HG03135 (cell line): ENCODE results near the gene EIF2S3.
"Not testable (repeated sequence)": the region's sequence is repeated elsewhere in the genome, so short reads cannot be mapped to it uniquely, and the experiment has no call there.

Experiments
- ATAC-seq: cut with Tn5 transposase; IDR thresholded peaks from one replicate; pipeline ENCODE4 v1.9.1; 2021; ENCODE audit warnings: mild to moderate bottlenecking, moderate library complexity; ENCODE audit not compliant: unreplicated experiment

The EIF2S3 gene

GRCh38 chrX:24049643-24050042 lies 5.1 kb upstream of the EIF2S3 start:
- ATAC-seq: not testable (repeated sequence)

GRCh38 chrX:24050522-24051318 lies 4.0 kb upstream of the EIF2S3 start:
- not testable (repeated sequence) for ATAC-seq

GRCh38 chrX:24055043-24055356 lies 244 bp downstream of the EIF2S3 start:
- ATAC-seq: peak; percentile 7

GRCh38 chrX:24063488-24063887 lies 8.7 kb downstream of the EIF2S3 start:
- ATAC-seq: no peak

GRCh38 chrX:24069877-24070276 lies 15.1 kb downstream of the EIF2S3 start:
- ATAC-seq: no peak

GRCh38 chrX:24079411-24079810 lies 24.7 kb downstream of the EIF2S3 start:
- no peak for ATAC-seq

GRCh38 chrX:24080245-24080644 lies 25.5 kb downstream of the EIF2S3 start:
- ATAC-seq: not testable (repeated sequence)

GRCh38 chrX:24080704-24081103 lies 25.9 kb downstream of the EIF2S3 start:
- ATAC-seq: peak; percentile 46

- no peak for ATAC-seq
Measured at GRCh38 chrX:24081661-24082154, 27.0 kb downstream of the EIF2S3 start.

GRCh38 chrX:24082447-24082846 lies 27.7 kb downstream of the EIF2S3 start:
- no peak for ATAC-seq

GRCh38 chrX:24085101-24085500 lies 30.3 kb downstream of the EIF2S3 start:
- ATAC-seq: no peak

GRCh38 chrX:24090300-24091200 lies 35.8 kb downstream of the EIF2S3 start:
- ATAC-seq: no peak

GRCh38 chrX:24093746-24094145 lies 39.0 kb downstream of the EIF2S3 start:
- ATAC-seq: no peak

- no peak for ATAC-seq
Measured at GRCh38 chrX:24097741-24098260, 43.0 kb downstream of the EIF2S3 start.

- no peak for ATAC-seq
Measured at GRCh38 chrX:24098932-24099331, 44.2 kb downstream of the EIF2S3 start.

GRCh38 chrX:24099394-24099793 lies 44.6 kb downstream of the EIF2S3 start:
- ATAC-seq: no peak

- ATAC-seq: no peak
Measured at GRCh38 chrX:24100713-24101112, 46.0 kb downstream of the EIF2S3 start.

- no peak for ATAC-seq
Measured at GRCh38 chrX:24110069-24110468, 55.3 kb downstream of the EIF2S3 start.

- ATAC-seq: no peak
Measured at GRCh38 chrX:24113181-24113580, 58.4 kb downstream of the EIF2S3 start.

GRCh38 chrX:24117258-24117657 lies 62.5 kb downstream of the EIF2S3 start:
- no peak for ATAC-seq

GRCh38 chrX:24124244-24124799 lies 69.6 kb downstream of the EIF2S3 start:
- ATAC-seq: no peak
